GM19099 (cell line): Measurements from ENCODE around the gene GAS6.

ENCODE experiments used
- POLR2A ChIP-seq: IDR thresholded peaks from 3 replicates; pipeline ENCODE4 v1.6.1; 2011; ENCODE audit warnings: low read depth; ENCODE audit not compliant: insufficient read length; ENCODE audit errors: extremely low read depth

The GAS6 gene

GRCh38 chr13:113860665-113861432, 3.0 kb downstream of the GAS6 start:
- TF ChIP-seq POLR2A = no peak

GRCh38 chr13:113860051-113860664, 3.7 kb downstream of the GAS6 start:
- no peak for TF ChIP-seq POLR2A

DNA sequence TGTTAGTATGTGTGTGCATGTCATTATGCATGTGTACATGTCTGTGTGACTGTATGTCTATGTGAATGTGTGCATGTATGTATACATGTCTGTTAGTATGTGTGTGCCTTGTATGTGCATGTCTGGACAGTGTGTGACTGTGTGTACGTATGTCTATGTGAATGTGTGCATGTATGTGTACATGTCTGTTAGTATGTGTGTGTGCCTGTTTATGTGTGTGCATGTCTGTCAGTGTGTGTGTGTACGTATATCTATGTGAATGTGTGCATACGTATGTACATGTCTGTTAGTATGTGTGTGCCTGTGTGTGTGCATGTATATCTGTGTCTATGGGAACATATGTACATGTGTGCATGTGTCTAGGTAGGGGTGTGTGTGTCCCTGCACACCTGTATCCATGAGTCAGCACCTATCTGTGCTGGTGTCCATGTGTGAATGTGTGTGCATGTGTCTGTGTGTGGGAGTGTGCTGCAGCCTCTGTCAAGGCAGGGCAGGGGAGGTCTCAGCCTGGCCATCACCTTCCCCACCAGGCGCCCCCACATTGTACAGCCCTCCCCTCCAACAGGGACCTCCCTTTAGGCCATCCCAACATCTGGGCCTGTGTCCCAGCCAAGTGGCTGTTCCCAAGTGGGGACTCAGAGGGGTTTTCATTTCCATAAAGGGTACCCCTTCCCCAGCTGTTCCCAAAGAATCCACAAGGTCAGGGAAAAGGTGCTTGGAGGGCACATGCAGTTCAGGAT, 4.4 kb downstream of the GAS6 start:
- TF ChIP-seq POLR2A = no peak

DNA sequence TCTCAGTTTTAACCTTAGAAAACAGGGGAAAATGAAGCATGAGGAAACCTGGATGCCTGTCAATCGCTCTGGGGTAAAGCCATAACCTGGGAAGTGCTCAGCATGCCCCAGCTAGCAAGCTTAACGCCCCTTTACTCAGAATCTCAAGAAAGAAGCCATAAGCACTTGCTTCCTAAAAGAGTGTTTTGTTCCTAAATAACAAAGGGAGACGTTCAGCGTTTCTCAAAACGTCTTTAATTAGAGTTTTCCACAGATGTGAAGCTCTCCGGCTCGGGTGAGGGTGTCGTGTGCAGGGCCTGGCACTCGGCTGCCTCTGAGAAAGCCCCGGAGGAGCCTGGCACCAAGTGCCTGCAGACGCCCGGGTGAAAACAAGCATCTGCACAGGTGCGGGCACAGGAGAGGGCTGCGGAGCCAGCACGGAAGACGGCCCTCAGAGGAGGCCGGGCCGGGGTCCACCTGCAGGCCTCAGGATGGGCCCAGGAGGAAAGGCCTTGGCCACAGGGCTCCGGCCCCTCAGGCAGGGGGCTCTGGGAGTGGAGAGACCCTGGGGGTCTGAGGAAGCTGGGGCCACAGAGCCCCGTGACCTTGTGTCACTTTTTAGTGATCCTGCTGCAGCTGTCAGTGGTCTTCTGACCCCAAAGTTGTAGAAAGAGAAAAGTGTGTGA, 6.2 kb downstream of the GAS6 start:
- no peak for TF ChIP-seq POLR2A

GRCh38 chr13:113856716-113857065, 7.2 kb downstream of the GAS6 start:
- TF ChIP-seq POLR2A = no peak

GRCh38 chr13:113855931-113856715, 7.8 kb downstream of the GAS6 start:
- no peak for TF ChIP-seq POLR2A

DNA sequence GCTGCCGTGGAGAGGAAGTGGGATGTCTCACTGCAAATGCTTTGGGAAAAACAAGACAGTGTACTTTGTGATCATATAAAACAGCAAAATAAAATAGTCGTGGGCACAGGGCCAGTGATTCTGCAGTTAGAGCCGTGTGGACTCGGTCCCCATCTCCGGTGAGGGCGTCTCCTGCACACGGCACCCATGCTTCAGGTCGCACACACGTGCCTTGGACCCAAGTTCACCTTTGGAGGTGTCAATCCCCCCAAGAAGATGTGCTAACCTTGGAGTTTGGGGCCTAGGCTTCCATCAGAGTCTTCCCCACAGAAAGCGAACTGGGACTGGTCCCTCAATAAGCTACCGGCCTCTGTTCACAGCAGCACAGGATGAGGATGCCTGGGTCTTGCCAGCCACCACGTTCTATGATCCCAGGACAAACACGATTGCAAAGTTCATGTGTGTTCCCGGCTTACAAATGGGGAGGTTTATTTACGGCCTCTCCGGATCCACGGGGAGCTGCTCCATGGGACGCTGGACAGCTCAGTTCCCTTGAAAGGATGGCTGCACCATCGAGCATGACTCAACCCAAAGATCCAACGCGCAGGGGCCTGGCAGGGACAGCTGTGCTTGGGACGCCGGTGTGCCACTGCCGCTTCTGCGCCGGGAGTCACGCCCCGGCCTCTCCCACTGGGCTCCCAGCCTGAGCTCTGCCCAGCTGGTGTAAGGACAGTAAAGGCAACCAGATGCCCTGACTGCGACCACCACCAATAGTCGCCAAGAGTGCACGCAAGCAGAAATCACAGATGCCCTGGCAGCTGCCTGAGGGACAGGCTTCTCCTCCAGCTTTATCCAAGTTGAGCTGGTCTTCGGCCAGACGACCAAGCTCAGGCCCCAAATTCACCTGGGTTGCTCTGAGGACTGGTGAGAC, 8.6 kb downstream of the GAS6 start:
- TF ChIP-seq POLR2A = no peak

GRCh38 chr13:113854238-113855011, 9.5 kb downstream of the GAS6 start:
- no peak for TF ChIP-seq POLR2A

GRCh38 chr13:113853518-113854237, 10.2 kb downstream of the GAS6 start:
- no peak for TF ChIP-seq POLR2A

GRCh38 chr13:113852536-113853517, 11.0 kb downstream of the GAS6 start:
- TF ChIP-seq POLR2A = no peak
